ENCODE results near the gene CRYBA2. TPM values are rescaled to one million over a fixed set of nuclear protein-coding genes. Genes with fewer than 3 reads are reported as not detected.

CRYBA2 gene
- polyA plus RNA-seq, 1 donor from 2014 or later, result not detected

GRCh38 chr2:218999021-218999880 is 6.0 kb upstream of the CRYBA2 start:
- no peaks in the 10 kb centered on the region for H3F3A ChIP-seq (ENCODE audit: insufficient read depth, low read length, poor library complexity, severe bottlenecking)
- no peaks in the 10 kb centered on the region for H3K9me3 ChIP-seq (ENCODE audit: low read length)
- H4K20me1 ChIP-seq (ENCODE audit: insufficient read depth), result no peaks in the 10 kb centered on the region
- H3K4me2 ChIP-seq (ENCODE audit: low read length), result no peak overlapping the region
- H3K79me2 ChIP-seq (replicated peaks; ENCODE audit: insufficient read depth, low read length), result no peaks in the 10 kb centered on the region
- no peaks in the 10 kb centered on the region for H3K9me2 ChIP-seq (ENCODE audit: insufficient read depth, low read length)
- peak overlapping the region; percentile 3 for H3K4me3 ChIP-seq (ENCODE audit: low read length)
- no peak overlapping the region for H3K9ac ChIP-seq (ENCODE audit: low read length)
- H3K36me3 ChIP-seq (ENCODE audit: insufficient read depth, low read length), result no peaks in the 10 kb centered on the region
- H2AFZ ChIP-seq (ENCODE audit: low read depth, low read length), result no peak overlapping the region
- H3K27me3 ChIP-seq (ENCODE audit: insufficient read depth, low read depth, low read length), result peaks cover 98% of the 10 kb centered on the region
- H3K27ac ChIP-seq (ENCODE audit: low read length), result no peak overlapping the region
- TF ChIP-seq RAD21 (conservative IDR thresholded peaks at IDR 0.05), result no peak
- no peak for TF ChIP-seq EP300 (conservative IDR thresholded peaks at IDR 0.05; ENCODE audit: poor library complexity, severe bottlenecking)
- TF ChIP-seq EZH2 (IDR thresholded peaks at IDR 0.05; ENCODE audit: borderline replicate concordance, insufficient read depth, low read length, poor library complexity, severe bottlenecking), result no peak
- no peak for TF ChIP-seq CTCF (IDR thresholded peaks at IDR 0.05; ENCODE audit: poor library complexity, severe bottlenecking)
- no peak for TF ChIP-seq REST (IDR thresholded peaks at IDR 0.05; ENCODE audit: borderline replicate concordance)
- TF ChIP-seq TAF1 (IDR thresholded peaks at IDR 0.05; ENCODE audit: low read depth), result no peak

GRCh38 chr2:218998414-218999002 is 5.3 kb upstream of the CRYBA2 start:
- Histone ChIP-seq H3K79me2 (replicated peaks; ENCODE audit: insufficient read depth, low read length) (no peaks in the 10 kb centered on the region), H3K9me3 (ENCODE audit: low read length) (no peaks in the 10 kb centered on the region), H2AFZ (ENCODE audit: low read depth, low read length) (no peak overlapping the region), H3K27me3 (ENCODE audit: insufficient read depth, low read depth, low read length) (peaks cover 98% of the 10 kb centered on the region), H3K4me2 (ENCODE audit: low read length) (no peak overlapping the region), H3K36me3 (ENCODE audit: insufficient read depth, low read length) (no peaks in the 10 kb centered on the region), H3K9ac (ENCODE audit: low read length) (no peak overlapping the region), H3K4me3 (ENCODE audit: low read length) (no peak overlapping the region), H3K9me2 (ENCODE audit: insufficient read depth, low read length) (no peaks in the 10 kb centered on the region), H3K27ac (ENCODE audit: low read length) (no peak overlapping the region), H4K20me1 (ENCODE audit: insufficient read depth) (no peaks in the 10 kb centered on the region), H3F3A (ENCODE audit: insufficient read depth, low read length, poor library complexity, severe bottlenecking) (no peaks in the 10 kb centered on the region)
- TF ChIP-seq POLR2AphosphoS5 (IDR thresholded peaks at IDR 0.05), result no peak
- TF ChIP-seq EZH2 (IDR thresholded peaks at IDR 0.05; ENCODE audit: borderline replicate concordance, insufficient read depth, low read length, poor library complexity, severe bottlenecking), result no peak
- no peak for TF ChIP-seq CTCF (IDR thresholded peaks at IDR 0.05; ENCODE audit: poor library complexity, severe bottlenecking)

Measured in neural cell (in vitro differentiated cells).